ENCODE results near the gene STAT5B. TPM values are rescaled to one million over a fixed set of nuclear protein-coding genes. Genes with fewer than 3 reads are reported as not detected.

Gene STAT5B
- total and polyA plus RNA-seq, 2 of the 8 experiments (the other 6 are each of a cell fraction or from before 2014, with no cell fraction given), result 35.3 to 52.6 TPM

- TF ChIP-seq RNF2 (IDR thresholded peaks at IDR 0.05; ENCODE audit: borderline replicate concordance, low read depth, low read length, missing control alignments, poor library complexity, severe bottlenecking) (no peak), ZNF274 (IDR thresholded peaks at IDR 0.05; ENCODE audit: borderline replicate concordance, extremely low read depth, low read length) (no peak), SP1 (IDR thresholded peaks at IDR 0.05; ENCODE audit: low read depth, low read length) (no peak), KDM4A (IDR thresholded peaks at IDR 0.05; ENCODE audit: low read depth, low read length, severe bottlenecking) (no peak), YY1 (IDR thresholded peaks at IDR 0.05; ENCODE audit: low read depth, low read length) (no peak), CBX8 (IDR thresholded peaks at IDR 0.05; ENCODE audit: borderline replicate concordance, low read depth, low read length) (no peak), JUND (IDR thresholded peaks at IDR 0.05; ENCODE audit: low read length) (no peak)
Observed at GRCh38 chr17:42312035-42312284, 35.8 kb upstream of the STAT5B start (continued).

Measured in H1 (cell line).